ENCODE results near the gene ROR1. TPM values are rescaled to one million over a fixed set of nuclear protein-coding genes. Genes with fewer than 3 reads are reported as not detected.

Gene ROR1
- total RNA-seq, 1 experiment from 2014 or later: 4.1 TPM

DNA sequence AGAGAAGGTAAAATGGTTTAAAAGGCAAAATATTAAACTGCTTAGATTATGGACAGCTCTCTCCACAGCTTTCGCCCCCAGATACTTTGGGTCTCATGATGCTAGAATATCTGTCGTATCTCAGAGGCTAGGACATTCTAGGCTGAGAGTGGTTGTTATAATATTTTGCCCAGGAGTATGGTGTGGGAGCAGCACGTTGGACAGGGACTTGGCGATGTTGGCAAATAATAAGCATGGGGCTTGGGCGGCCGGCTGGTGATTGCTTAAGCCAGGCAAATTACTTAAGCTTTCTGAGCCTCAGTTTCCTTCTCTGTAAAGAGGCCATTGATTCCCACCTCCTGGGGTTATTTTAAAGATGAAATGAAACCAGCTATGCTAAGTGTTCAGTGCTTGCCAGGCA lies 133.2 kb downstream of the ROR1 start:
- no peak for DNase-seq (ENCODE audit: low spot score)

DNA sequence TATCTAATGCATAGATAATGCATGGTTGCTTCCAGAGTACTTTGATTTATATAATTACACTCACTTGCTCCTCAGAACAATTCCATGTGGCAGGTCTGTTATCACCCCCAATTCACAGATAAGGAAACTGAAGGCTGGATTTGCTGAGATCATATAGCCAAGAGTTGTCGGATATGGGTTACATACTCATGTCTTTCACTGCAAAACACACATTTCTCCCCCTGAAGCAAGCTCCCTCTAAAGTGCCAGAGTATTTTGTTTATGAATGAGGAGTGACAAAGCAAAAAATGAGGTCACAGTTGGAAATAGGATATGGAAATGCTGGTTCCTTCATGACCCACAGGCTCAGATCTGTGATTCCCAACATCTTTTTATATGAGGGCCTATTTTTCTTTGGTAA lies 134.2 kb downstream of the ROR1 start:
- peak; percentile 80 for DNase-seq (ENCODE audit: low spot score)

DNA sequence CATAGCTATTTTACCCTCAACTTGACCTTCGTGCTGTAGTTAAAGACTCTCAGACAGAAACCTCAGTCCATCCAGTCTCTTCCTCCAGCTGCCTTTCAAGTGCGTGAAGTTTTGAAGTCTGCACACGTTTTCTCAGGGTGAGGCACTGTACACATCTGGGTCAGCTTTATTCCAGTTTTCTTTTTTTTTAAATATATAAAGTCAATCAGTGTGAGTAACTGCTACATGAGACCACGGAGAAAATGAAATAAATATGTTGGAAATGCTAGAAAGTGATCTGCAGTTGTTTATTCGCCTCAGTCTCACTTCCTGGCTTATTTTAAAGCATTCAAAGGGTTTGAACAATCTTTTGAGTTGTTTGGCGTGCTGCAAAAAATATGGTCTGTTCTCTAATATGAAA lies 135.7 kb downstream of the ROR1 start:
- DNase-seq (ENCODE audit: low spot score): no peak

DNA sequence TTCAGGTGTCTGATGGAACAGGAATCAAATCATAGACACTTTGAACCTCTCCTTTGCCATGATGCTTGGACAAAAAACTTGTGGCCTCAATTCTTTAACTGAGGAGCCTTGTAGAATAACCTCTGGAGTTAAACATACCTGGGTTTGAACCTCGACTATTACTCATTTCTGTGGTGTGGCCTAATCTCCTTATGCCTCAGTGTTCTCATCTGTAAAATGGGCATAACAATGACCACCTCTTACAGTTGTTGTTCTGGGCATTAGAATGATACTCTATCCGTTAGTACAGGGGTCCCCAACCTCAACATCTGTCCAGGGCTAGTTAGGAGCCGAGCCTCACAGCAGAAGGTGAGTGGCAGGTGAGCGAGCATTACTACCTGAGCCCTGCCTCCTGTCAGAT lies 137.2 kb downstream of the ROR1 start:
- no peak for DNase-seq (ENCODE audit: low spot score)

DNA sequence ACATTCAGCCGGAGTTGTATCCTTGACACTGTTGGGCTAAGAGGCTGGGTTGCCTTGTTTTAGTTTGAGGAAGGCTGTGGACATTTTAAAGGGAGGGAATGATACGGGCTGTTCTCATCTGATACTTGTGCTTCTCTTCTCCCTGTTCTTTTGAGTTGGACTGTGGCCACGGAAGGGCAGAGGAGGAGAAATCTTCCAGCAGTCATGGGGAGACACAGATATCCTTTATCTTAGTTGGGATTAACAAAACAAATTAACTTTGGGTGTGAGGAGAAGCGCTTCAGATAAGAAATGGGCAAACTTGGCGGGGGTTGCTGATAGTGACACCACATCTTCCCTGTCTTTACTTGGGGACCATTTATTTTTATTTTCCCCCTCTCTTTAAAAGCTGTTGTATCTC lies 138.8 kb downstream of the ROR1 start:
- DNase-seq (ENCODE audit: low spot score): no peak

DNA sequence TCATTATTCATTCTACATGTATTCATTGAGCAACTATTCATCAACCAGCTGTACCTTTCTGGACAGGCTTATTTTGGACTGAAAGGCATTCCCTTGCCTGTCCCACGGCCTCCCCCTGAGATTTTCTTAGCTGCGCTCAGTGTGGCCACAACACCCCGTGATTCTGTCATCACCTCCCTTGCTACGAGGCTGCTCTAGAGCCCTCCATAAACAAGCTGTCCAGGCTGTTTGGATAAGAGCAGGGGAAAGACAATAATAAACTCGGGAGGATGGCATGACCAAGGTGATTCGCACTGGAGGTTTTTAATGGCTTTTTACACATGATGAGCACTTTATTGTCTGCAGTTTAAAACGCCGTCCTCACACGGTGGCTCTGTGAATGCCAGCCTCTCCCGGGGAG lies 139.7 kb downstream of the ROR1 start:
- no peak for DNase-seq (ENCODE audit: low spot score)

DNA sequence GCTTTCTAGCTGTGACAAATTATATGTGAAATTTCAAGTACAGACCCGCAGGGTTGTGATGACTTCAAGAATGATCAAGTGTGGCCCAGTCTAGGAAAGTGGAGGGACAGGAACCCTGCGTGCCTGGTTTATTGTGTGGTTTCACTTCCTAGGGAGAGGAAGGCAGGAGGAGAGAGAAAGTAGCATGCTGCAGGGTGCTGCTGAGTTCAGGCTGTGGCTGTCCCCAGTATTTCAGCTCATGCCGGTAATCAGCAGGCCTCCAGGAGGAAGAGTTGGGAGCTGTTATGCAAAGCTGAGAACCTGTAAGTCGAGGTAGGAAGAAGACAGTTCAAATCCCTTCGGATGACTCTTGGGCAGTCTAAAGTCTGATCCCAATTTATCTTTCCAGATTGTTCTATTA lies 140.4 kb downstream of the ROR1 start:
- DNase-seq (ENCODE audit: low spot score): no peak

DNA sequence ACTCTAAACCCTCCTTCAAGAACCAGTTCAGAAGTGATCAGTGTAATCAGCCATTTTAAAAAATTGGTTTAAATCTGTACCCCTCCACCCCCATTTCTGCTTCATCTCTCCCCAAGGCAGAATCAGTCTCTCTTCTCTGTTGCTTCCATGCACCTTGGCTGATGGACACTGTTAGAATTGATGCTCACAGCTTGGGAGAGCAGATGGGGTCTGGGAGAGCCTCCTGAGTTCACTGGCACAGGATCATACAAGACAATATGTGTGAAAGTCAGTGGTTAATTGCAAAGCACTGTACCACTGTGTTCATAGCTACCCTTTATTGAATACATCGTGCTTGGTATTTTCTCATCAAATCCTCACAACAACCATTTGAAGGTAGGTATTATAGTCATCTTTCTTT lies 140.9 kb downstream of the ROR1 start:
- DNase-seq (ENCODE audit: low spot score): no peak

DNA sequence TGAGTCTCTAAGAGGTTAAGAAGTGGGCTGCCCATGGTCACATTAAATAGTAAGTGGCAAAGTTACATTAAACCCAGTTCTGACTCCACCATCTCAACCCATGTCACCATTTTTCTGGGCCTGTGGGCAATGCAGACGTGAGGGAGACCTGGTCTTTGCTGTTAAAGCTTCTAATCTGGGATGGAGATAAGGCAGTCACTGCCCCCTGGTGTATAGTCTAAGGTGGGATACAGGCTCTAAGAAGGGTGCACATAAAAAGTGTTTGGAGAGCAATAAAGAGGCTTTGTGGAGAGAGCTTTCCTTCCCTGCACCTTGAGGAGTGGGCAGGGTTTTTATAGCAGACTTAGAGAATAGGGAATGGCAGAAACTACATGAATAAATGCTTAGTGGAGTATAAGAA lies 141.3 kb downstream of the ROR1 start:
- DNase-seq (ENCODE audit: low spot score): peak; percentile 26

DNA sequence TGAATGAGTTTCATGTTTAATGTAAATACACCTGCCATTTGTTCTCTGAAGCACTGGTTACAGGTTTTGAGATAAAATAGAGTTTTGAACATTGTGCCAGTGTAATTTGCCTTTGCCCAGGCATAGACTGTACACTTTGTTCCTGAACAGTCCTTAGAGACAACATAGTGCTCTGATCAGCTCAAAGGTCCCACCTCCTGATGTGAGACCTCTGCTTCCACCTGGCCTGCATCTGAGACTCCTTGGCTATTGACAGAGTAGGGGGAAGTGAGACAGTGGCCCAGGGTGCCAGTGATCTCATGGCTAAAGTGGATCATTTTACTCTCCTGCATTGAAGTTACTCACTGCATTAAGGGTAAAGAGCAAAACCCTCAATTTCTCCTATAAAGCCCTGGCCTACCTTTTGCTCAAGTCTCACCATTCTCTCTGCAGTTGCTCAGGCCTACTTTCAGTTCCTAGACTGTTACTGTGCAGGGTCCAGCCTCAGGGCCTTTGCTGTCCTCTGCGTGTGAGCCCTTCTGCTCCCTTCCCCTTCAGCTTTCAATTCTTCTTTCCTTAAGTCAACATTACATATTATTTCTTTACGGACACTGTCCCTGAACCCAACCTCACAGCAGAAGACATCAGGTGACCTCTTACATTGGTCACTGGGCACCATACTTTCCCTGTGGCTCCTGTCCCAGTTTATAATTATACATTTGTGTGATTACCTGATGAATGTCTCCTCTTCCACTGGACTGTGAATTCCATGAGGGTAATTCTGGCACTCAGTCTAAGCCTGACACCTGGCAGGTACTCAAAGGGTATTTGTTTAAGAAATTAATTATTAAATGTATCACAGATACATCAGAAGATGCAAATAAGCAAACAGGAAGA lies 142.9 kb downstream of the ROR1 start:
- DNase-seq (ENCODE audit: low spot score): no peak

DNA sequence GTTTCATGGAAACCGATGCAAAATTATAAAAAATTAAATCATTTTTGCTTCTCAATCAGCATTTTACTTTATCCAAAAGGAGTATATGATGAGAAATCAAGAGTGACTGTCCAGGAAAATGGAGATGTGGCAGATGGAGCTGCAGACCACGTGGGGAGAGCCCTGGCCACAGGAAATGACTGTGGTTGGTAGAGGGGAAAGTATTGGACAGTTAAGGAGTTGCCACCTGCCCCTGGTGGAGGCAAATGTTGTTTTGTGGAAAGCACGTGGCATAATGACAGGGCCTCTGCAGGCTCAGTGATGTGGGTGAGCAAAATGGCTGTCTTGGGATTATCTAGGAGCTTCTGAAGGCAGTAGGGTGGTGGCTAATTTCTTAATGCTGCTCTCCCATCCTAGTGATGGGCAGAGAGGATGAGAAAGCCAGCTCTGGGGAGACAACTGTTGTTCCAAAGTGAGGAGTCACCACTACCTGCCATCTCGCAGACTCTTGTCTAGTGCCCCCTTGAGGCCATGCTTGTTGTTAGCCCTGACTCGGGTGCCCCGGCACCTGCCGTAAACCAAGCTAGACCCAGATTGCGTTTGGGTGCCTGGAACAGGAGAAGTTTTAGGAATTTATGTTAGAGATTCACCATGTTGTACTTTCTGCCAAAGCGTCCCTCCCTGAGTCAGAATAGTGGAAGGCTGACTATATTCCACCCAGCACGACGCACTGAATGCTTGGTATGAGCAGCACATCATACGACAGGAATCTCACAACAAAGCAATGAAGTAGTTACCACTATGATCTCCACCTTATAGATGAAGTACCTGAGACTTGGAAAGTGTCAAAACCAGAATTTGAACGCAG lies 144.0 kb downstream of the ROR1 start:
- peak; percentile 52 for DNase-seq (ENCODE audit: low spot score)

DNA sequence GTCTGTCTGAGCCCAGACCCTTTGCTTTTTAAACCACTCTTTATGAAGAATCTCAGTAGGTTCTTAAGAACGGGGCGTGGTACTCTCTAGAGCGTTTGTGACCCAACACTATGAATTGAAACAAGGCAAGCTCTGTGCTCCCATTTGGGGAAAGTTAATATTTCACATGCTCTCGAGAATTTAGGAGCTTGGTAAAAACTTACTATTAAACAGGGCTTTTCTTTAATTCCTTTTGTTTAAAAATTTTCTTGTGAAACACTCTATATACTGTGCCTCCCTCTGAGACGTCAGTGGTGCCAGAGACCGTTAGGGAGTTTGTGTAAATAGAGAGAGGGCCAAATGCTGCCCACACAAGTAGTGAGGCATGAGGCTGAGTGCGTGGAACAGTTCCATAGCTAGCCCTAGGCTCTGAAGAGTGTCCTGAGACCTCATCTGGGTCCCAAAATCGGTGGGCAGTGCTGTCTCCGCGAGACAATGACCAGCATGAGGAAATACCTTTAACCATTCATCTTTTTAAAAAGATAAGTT lies 144.7 kb downstream of the ROR1 start:
- DNase-seq (ENCODE audit: low spot score): no peak

DNA sequence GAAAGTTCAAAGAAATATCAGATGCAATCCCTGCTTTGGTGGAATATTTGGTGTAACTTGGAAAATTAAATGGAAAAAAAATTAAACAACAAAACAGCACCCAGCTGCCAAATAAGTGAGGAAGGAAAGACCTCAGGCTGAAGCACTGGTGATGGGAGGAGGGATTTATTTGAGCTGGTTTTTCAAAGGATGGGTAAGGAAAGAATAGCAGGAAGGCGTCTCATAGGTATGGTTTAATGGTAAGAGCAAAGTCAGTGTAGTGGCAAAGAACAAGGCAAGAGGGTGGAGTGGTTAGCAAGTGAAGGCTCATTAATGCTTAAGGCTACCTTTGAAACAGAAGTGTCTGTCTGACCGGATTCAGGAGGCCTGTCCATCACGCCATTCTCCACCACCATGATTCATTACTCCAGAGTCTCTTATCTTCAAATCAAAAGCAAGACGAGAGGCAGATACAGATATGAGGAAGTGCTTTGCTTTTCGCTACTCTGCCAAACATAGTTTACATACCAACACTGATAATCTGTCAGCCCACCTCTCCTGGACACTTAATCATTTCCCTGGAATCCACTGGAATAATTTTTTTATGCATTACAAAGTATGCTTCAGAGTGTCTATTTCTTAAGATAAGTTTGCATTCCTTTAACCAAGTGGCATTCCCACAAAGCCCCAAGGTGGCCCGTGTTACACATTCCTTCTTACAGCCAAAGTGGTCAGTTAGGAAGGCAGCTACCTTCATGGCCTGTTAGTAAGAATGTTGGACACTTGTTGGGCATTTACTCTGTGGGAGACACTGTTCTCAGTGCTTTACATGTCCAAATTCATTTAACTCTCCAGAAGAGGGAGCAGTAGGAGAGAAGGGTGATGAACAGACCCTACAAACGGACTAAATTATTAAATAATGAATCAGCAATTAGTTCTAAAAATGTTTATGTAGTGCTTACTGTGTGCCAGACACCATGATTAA lies 146.6 kb downstream of the ROR1 start:
- peak; percentile 74 for DNase-seq (ENCODE audit: low spot score)

DNA sequence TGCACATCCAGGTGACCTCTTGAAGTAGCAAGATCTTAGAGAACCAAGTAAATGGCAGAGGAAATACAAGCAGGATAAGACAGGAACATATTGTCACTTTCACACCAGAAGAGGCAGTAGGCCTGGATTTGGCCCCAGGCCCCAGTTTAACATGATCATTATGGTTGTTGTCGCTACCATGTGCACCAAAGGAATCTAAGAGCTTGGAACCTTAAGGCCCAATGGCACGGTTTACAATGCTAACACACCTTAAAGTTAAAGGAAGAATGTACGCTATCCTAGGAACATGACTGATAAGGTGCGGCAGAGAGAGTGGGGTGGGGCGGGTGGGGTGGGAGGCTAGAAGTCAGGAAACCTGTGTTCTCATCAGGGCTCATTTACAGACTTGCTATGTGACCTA lies 147.5 kb downstream of the ROR1 start:
- DNase-seq (ENCODE audit: low spot score): no peak

DNA sequence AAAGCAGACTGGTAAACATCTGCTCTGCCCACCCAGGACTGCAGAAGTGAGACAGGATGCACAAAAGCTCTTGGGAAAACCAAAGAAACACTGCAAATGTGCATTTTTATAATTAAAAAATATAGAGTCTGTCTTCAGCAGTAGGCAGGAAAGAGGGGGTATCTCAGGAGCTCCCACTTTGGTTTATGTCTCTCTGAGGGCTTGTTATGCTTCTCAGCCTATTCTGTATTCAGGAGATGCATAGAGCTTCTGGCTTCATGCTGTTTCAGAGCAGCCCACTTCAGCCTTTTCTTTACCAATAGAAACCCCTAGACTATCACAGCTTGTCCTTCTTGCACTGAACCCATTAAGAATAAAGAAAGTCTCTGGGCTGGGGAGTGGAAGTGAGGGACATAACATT lies 148.0 kb downstream of the ROR1 start:
- DNase-seq (ENCODE audit: low spot score): no peak

DNA sequence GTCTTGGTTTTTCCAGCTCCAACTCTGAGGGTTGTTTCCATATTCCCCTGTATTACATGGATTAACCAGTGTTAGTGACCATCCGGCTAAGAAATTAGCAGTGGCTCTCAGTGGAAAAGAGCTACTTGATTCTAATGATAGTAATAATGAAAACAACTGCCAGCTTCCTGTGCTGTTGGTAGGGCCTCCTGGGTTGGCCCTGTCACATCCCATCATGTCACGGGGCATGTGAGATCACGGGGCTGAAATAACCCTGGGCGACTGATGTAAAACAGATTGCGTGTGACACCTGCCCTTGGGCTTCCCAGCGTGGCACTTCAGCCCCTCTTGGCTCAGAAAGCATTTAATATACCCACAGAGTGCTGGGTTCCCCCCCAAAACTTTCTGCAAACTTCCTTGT lies 149.0 kb downstream of the ROR1 start:
- DNase-seq (ENCODE audit: low spot score): no peak

DNA sequence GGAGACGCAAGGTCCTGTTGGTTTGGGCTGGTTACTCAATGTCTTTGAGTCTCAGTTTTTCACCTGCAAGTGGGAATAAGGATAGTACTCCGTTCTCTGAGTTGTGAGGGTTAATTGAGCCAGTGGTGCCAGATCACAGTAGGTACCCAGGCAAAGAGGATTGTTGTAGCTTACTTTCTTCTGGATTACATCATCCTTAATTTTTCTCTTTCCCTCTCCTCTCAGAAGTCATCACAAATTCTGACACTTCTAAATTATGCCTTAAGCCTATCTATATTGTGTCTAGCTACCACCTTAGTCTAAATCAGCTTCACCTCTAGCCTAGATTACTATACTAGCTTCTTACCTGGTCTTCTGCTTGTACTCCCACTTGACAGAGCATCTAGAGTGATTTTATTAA lies 149.5 kb downstream of the ROR1 start:
- DNase-seq (ENCODE audit: low spot score): no peak

DNA sequence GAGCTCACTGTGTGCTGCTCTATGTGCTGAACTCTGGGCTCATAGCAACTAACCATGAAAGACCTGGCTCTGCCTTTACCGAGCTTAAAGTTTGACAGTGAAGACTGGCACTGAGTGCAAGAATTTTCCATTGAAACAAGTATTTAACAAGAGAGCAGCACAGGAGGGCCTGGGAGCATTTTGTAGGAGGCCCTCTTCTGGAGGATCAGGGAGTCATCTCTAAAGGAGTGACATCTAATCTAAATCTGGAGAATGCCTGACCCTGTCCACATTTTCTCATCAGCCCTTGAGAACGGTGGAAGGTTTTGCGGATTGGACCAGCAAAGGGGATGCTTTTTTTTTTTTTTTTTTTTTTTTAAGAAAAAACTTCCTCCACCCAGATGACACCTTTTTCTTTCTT lies 150.8 kb downstream of the ROR1 start:
- DNase-seq (ENCODE audit: low spot score): no peak

DNA sequence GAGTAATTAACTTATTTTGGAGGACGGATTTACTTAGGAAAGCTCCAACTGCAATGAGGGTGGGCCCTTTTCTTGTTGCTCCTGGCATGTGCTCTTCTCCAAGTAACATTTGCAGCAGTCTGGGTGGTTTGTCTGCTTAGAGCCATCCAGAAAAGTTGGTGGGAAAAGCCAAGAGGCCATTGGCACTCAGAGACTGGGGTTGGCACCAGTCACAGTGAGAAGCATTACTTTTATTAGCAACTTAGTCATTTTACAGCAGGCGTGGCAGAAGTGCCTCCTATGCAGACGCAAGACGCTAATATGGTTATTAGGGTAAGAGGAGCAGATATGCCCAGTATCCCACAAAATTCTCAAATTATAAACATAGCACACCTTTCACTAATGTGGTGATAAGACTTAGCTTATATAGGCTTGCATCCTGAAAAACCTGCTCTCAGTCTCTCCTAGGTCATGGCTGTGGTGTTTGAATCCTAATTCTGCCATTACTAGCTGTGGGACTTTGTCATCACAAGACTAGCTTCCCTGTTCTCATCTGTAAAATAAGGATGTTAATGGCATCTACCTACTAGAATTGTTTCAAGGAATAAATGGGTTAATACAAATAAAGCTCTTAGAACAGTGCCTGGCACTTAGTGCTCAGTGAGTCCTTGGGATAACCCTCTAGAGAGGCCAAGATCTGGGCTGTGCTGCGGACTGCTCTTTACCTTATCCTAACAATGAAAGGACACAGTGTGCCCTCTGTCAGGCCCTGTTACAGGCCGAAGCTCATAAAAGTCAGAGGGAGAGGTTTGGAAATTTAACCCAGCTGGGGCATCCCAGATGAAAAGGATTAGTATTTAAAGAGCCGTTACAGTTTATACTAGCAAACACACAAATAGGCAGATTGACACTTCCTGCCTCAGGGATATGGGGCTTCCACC lies 154.6 kb downstream of the ROR1 start:
- DNase-seq (ENCODE audit: low spot score): no peak

DNA sequence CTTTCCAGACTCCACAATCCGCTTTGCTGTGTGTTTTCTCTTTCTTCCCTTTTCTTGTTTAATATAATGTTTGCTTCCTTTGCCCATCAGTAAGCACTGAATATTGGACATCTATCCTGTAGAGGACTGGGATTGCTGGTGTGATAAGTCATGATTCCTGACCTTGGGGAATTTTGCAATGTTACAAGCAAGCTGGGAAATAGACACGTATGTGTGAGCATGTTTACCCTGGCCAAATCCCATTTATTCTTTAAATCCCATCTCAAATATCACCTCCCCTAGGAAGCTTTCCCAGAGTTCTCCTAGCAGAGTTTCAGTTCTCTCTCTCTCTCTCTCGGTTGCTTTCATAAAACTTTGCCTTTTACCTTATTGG lies 155.3 kb downstream of the ROR1 start:
- DNase-seq (ENCODE audit: low spot score): no peak

DNA sequence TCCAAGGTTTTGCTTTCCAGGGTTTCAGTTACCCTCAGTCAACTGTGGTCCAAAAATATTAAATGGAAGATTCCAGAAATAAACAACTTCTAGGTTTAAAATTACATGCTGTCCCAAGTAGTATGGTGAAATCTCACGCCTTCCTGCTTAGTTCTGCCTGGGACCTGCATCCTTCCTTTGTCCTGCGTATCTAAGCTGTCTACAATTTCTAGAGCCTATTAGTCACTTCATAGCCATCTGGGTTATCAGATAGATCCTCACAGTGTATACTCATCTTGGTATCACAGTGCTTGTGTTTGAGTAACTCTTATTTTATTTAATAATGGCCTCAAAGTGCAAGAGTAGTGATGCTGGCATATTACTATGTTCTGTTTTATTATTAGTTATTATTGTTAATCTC lies 157.7 kb downstream of the ROR1 start:
- no peak for DNase-seq (ENCODE audit: low spot score)

All from H4 (cell line).